NCI-H748 (cell line): Measurements from ENCODE around the gene SPHK2.
A peak's percentile ranks its signal among the peaks of the same experiment; 100 is the strongest.
"Not testable (repeated sequence)": the region's sequence is repeated elsewhere in the genome, so short reads cannot be mapped to it uniquely, and the experiment has no call there.

Experiments used
- DNase-seq: peaks from one replicate; lab custom pipeline; 2025; ENCODE audit not compliant: unreplicated experiment; lab: John Stamatoyannopoulos, UW

Gene SPHK2

GRCh38 chr19:48618916-48619691, at the start of gene SPHK2, which contains the start of gene RPL18:
SPHK2 (plus strand) TSS chr19:48619506; CDS start chr19:48620515, 1,009 bp downstream.
RPL18 (minus strand) TSS chr19:48619178; CDS start chr19:48619143, 35 bp downstream.
- peak; percentile 100 for DNase-seq

DNA sequence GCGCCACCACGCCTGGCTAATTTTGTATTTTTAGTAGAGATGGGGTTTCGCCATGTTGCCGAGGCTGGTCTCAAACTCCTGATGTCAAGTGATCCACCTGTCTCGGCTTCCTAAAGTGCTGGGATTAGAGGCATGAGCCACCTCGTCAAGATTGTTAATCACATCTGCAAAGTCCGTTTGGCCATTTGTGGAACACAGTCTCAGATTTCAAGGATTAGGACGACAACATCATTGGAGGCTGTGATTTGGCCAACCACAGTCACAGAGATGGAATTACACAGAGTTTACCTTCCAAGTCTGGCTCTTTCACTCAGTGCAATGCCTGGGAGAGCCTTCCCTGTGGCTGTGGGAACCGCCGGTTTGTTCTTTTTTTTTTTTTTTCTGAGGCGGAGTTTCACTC, 49.5 kb upstream of the SPHK2 start:
- DNase-seq: peak; percentile 15

DNA sequence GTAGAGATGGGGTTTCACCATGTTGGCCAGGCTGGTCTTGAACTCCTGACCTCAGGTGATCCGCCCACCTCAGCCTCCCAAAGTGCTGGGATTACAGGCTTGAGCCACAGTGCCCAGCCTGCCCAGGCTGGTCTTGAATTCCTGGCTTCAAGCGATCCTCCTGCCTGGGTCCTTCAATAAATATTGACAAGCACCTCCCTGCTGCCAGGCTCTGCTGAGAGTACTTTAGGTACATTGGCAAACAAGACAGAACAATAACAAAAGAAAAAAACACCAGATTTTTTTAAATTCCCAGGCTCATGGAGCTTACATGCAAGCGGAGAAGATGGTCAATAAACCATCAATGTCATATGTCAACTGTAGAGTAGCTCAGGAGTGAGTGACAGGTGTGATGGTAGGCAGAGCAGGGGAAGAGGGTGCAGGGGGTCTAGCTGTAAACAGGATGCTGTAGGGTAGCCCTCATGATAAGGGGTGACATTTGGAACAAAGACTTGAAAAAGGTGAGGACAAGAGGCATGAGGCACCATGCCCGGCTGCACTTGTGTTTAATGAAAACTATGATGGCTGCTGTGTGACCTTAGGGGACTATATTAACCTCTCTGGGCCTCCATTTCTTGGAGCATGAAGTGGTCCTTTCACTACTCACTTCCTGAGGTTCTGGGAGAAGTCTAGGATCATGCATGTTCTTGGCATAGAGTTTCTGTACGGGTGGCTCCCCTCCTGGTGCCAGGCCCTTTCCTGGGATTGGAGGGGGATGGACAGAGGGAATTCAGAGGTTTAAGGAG, 47.7 kb upstream of the SPHK2 start:
- DNase-seq: peak; percentile 73

DNA sequence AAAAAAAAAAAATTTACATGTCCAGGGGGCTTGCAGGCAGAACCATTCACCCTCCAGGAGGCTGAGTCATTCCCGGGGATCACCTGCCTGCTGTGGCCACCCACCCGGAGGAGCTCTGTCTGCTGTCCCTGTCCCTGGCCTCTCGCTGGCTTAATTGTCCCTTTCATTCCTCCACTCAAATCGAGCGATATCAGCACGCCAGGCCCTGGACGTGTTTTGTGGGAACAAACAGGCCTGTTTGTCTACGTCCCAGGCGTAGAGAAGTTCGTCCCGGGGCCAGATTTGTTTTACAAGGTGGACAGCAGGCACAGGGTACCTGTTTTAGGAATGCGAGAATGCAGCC, 46.2 kb upstream of the SPHK2 start:
- DNase-seq: no peak

DNA sequence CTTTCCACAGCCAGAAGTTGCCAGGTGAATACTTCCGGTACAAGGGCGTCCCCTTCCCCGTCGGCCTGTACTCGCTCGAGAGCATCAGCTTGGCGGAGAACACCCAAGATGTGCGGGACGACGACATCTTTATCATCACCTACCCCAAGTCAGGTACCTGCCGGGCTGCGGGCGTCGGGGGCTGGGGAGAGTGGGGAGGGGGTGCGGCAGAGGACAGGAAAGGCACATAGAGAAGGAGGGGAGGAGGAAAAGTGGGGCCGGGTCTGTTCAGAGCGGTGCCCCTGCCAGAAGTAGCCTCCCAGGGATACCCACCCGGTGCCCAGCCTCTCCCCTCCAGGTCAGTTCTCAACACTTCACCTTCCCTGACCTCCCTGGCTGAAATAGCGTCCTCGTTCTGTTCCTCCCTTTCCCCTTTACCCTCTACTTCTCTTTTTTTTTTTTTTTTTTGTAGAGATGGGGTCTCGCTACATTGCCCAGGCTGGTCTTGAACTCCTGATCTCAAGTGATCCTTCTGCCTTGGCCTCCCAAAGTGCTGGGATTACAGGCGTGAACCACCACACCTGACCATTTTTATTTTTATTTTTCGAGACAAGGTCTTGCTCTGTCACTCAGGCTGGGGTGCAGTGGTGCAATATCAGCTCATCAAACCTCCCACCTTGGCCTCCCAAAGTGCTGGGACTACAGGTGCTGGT, 43.2 kb upstream of the SPHK2 start:
- DNase-seq: no peak

- not testable (repeated sequence) for DNase-seq
Observed at GRCh38 chr19:48577908-48578307, 41.4 kb upstream of the SPHK2 start.

DNA sequence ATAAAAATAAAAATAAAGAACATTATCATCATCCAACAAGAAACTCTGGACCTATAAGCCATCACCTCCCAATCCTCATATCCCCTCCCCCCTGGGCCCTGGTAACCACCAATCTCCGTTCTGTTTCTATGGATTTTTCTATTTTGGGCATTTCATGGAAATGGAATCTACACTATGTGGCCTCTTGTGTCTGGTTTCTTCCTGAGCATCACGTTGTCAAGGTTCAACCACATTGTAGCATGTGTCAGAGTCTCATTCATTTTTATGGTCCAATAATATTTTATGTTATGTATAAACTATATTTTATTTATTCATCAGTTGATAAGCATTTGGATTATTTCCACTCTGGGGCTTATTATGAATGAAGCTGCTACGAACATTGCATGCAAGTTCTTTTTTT, 40.4 kb upstream of the SPHK2 start:
- DNase-seq: no peak

DNA sequence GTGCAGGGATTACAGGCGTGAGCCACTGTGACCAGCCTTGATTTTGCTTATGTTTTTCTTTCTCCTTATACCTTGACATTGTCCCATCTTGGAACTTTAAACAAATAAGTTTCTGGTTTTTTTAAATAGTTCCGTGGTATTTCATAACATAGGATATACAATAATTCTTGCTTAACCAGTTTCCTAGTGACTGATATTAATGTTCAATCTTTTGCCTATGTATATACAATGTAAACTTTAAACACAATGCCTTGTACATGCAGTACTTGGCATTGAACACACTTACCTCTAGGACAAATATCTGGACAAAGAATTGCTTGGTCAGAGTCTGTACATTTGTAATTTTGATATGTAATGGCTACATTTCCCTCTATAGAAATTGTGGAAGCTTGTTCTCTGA, 37.1 kb upstream of the SPHK2 start:
- DNase-seq: no peak

GRCh38 chr19:48587387-48587786, 31.9 kb upstream of the SPHK2 start:
- DNase-seq: no peak

- DNase-seq: peak; percentile 89
Observed at GRCh38 chr19:48588670-48589401, 30.5 kb upstream of the SPHK2 start.

DNA sequence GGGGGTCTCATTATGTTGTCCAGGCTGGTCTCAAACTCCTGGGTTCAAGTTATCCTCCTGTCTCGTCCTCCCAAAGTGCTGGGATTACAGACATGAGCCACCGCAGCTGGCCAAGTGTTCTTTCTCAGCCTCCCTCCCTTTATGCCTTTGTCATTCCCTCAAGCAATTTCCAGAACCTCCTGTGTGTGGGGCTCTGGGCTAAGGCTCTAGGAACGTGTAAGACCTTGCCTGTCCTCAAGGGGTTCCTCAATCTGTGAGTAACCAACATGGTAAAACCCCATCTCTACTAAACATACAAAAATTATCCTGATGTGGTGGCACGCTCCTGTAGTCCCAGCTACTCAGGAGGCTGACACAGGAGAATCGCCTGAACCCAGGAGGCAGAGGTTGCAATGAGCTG, 28.3 kb upstream of the SPHK2 start:
- no peak for DNase-seq

GRCh38 chr19:48595171-48595570, 24.1 kb upstream of the SPHK2 start:
- DNase-seq: no peak

DNA sequence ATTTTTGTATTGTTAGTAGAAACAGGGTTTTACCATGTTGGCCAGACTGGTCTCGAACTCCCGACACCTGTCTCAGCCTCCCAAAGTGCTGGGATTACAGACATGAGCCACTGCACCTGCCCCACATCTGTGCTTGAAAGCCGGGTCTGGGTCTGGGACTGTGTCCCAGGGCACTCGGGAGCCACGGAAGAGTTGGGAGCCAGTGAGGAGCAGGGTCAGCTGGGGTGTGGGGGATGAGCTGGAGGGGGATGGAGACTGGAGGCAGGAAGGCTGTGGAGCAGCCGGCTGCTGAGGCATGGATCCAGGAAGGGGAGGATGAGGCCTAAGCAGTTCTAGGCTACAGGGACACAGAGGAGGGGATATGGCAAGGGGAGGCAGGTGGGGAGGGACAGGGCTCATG, 23.5 kb upstream of the SPHK2 start:
- DNase-seq: no peak

GRCh38 chr19:48596237-48596636, 23.1 kb upstream of the SPHK2 start:
- no peak for DNase-seq

DNA sequence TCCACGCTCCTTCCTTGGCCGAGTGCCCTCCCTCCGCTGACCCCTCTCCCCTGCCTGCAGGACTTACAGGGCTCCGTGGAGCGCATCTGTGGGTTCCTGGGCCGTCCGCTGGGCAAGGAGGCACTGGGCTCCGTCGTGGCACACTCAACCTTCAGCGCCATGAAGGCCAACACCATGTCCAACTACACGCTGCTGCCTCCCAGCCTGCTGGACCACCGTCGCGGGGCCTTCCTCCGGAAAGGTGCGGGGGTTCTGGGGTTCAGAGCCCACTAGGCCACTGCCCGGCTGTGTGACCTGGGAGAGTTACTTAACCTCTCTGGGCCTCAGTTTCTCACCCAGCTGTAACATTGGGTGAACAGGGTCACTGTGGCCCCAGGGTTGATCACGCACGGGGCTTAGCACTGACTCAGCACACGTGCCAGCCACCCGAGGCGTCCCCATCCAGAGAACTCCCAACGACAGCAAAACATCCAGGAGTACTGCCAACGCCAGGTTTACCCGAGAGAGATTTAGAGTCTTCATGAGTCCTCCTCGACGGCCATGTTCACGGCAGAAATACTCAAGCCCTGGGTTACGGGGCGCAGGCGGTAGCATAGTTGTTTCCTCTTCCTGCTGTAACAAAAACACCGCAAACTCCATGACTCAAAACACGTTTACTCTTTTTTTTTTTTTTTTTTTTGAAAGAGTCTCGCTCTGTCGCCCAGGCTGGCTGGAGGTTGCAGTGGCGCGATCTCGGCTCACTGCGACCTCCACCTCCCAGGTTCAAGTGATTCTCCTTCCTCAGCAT, 22.4 kb upstream of the SPHK2 start:
- DNase-seq: no peak

DNA sequence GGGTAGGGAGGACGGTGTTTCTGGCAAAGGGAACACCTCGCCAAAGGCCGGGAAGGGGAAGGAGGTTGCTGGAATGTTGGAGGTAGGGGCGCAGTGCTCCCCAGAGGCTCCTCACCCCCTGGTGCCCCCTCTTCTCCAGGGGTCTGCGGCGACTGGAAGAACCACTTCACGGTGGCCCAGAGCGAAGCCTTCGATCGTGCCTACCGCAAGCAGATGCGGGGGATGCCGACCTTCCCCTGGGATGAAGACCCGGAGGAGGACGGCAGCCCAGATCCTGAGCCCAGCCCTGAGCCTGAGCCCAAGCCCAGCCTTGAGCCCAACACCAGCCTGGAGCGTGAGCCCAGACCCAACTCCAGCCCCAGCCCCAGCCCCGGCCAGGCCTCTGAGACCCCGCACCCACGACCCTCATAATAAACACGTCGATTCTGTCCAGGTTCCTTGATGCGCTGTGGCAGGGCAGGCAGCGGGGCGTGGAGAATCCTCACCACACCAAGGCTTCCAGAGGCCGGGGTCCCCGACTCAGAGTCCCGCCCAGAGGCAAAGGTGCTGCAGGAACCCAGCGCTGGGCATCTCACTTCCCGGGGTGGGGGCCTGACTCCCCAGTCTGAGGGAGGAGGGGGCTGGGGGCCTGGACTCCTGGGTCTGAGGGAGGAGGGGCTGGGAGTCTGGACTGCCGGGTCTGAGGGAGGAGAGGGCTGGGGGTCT, 20.2 kb upstream of the SPHK2 start:
- DNase-seq: no peak

DNA sequence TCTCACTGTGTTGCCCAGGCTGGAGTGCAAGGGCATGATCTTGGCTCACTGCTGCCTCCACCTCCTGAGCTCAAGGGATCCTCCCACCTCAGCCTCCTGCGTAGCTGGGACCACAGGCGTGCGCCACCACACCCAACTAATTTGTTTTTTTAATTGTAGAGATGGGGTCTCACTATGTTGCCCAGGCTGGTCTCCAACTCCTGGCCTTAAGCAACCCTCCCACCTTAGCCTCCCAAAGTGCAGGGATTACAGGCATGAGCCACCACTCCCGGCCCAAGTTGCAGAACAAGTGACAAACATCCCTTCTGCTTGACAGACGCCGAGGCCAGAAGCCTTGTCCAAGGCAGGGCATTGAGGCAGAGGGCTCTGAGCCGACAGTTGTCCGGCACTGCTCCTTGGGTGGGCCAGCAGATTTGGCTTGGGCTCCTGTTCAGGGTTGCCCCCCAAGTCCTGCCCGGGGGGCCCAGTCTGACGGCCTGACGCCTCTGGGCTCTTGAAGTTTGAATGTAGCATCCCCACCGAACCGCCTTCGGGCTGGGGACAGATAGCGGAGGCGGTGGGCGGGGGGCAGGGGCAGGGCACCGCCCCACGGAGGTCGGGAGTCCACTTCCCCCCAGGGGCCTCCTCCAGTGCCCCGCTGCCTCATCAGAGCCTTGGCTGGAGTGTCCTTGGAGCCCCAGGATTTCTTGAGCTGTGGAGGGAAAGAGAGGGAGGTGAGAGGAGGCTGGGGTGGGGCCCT, 18.5 kb upstream of the SPHK2 start:
- no peak for DNase-seq

- no peak for DNase-seq
Observed at GRCh38 chr19:48603001-48603400, 16.3 kb upstream of the SPHK2 start.

- no peak for DNase-seq
Observed at GRCh38 chr19:48603449-48603848, 15.9 kb upstream of the SPHK2 start.
